SK-N-SH (cell line): ENCODE results near the gene STRA8.

ENCODE experiments used
- ELF1 ChIP-seq: IDR thresholded peaks from 2 replicates; pipeline ENCODE4 v1.4.0; 2012
- MXI1 ChIP-seq: IDR thresholded peaks from 2 replicates; pipeline ENCODE4 v1.6.1; 2012; ENCODE audit warnings: mild to moderate bottlenecking, low read depth, low read length, improper control_type of control experiment
- POLR2AphosphoS5 ChIP-seq: IDR thresholded peaks from 2 replicates; pipeline ENCODE4 v1.6.1; 2012; ENCODE audit warnings: low read depth, low read length
- TAF1 ChIP-seq: IDR thresholded peaks from 2 replicates; pipeline ENCODE4 v1.6.1; 2012; ENCODE audit warnings: low read depth, mild to moderate bottlenecking, low read length, moderate library complexity, borderline replicate concordance
- TCF12 ChIP-seq: IDR thresholded peaks from 2 replicates; pipeline ENCODE4 v1.4.0; 2012
- TF ChIP-seq, protein P1 (sequence below): fragments of 200-600 bp; sonication (generic); IDR thresholded peaks from 2 replicates; pipeline ENCODE4 v1.6.1; 2017; ENCODE audit warnings: antibody characterized with exemption, mild to moderate bottlenecking, moderate library complexity
- TF ChIP-seq, protein P2 (sequence below): IDR thresholded peaks from 2 replicates; pipeline ENCODE4 v1.4.0; 2012; ENCODE audit warnings: low read depth, borderline replicate concordance

DNA sequence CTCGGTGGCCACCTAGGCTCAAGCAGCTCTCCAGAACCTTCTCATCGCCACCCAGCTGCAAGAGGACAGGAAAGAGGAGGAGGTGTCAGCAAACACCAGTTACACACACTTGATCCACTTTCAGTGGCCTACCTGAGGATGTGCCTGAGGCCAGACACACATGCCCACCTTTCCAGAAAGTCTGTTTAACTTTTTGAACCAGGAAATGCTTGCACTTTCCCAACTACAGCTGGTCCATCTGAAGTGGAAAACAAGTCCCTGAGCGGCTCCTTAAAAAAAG, 47.4 kb upstream of the STRA8 start:
- TF ChIP-seq, protein P1, sequence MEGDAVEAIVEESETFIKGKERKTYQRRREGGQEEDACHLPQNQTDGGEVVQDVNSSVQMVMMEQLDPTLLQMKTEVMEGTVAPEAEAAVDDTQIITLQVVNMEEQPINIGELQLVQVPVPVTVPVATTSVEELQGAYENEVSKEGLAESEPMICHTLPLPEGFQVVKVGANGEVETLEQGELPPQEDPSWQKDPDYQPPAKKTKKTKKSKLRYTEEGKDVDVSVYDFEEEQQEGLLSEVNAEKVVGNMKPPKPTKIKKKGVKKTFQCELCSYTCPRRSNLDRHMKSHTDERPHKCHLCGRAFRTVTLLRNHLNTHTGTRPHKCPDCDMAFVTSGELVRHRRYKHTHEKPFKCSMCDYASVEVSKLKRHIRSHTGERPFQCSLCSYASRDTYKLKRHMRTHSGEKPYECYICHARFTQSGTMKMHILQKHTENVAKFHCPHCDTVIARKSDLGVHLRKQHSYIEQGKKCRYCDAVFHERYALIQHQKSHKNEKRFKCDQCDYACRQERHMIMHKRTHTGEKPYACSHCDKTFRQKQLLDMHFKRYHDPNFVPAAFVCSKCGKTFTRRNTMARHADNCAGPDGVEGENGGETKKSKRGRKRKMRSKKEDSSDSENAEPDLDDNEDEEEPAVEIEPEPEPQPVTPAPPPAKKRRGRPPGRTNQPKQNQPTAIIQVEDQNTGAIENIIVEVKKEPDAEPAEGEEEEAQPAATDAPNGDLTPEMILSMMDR, result no peak
- TF ChIP-seq, protein P2, sequence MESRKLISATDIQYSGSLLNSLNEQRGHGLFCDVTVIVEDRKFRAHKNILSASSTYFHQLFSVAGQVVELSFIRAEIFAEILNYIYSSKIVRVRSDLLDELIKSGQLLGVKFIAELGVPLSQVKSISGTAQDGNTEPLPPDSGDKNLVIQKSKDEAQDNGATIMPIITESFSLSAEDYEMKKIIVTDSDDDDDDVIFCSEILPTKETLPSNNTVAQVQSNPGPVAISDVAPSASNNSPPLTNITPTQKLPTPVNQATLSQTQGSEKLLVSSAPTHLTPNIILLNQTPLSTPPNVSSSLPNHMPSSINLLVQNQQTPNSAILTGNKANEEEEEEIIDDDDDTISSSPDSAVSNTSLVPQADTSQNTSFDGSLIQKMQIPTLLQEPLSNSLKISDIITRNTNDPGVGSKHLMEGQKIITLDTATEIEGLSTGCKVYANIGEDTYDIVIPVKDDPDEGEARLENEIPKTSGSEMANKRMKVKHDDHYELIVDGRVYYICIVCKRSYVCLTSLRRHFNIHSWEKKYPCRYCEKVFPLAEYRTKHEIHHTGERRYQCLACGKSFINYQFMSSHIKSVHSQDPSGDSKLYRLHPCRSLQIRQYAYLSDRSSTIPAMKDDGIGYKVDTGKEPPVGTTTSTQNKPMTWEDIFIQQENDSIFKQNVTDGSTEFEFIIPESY, result no peak
- TF ChIP-seq POLR2AphosphoS5 (no peak), TCF12 (no peak), ELF1 (no peak), TAF1 (no peak), MXI1 (no peak)
